ENCODE results near the gene RNASE12. TPM values are rescaled to one million over a fixed set of nuclear protein-coding genes. Genes with fewer than 3 reads are reported as not detected.
"Not testable (repeated sequence)": the region's sequence is repeated elsewhere in the genome, so short reads cannot be mapped to it uniquely, and the experiment has no call there.

Gene RNASE12
- total RNA-seq, 1 donor from 2014 or later, result not detected

DNA sequence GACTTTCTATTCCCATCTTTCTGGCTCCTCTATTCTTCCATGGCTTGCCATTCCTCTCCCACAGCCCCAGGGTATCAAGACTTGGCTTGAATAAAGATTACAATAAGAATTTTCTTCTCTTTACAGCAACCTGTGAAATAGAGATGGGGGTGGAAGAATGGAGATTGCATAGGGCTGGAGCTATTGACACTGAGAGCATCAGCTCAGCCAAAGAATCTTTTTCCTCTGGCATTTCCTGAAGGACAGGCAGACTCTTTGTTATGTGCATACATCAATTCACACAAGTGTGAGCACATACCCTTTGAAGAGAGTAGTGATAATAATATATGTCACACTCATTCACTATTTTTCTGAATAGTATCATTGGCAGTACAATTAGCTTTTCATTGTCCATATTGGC is 8.0 kb downstream of the RNASE12 start:
- Mint-ChIP-seq H3K36me3 (ENCODE audit: low read depth, unreplicated experiment) (no peaks in the 10 kb centered on the region), H3K4me1 (ENCODE audit: unreplicated experiment) (peaks cover 23% of the 10 kb centered on the region), H3K27me3 (ENCODE audit: unreplicated experiment) (no peaks in the 10 kb centered on the region), H3K27ac (ENCODE audit: unreplicated experiment) (no peak overlapping the region), H3K9me3 (ENCODE audit: unreplicated experiment) (no peaks in the 10 kb centered on the region), H3K4me3 (ENCODE audit: unreplicated experiment) (no peak overlapping the region)
- TF ChIP-seq, protein P1, sequence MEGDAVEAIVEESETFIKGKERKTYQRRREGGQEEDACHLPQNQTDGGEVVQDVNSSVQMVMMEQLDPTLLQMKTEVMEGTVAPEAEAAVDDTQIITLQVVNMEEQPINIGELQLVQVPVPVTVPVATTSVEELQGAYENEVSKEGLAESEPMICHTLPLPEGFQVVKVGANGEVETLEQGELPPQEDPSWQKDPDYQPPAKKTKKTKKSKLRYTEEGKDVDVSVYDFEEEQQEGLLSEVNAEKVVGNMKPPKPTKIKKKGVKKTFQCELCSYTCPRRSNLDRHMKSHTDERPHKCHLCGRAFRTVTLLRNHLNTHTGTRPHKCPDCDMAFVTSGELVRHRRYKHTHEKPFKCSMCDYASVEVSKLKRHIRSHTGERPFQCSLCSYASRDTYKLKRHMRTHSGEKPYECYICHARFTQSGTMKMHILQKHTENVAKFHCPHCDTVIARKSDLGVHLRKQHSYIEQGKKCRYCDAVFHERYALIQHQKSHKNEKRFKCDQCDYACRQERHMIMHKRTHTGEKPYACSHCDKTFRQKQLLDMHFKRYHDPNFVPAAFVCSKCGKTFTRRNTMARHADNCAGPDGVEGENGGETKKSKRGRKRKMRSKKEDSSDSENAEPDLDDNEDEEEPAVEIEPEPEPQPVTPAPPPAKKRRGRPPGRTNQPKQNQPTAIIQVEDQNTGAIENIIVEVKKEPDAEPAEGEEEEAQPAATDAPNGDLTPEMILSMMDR (IDR thresholded peaks at IDR 0.05; ENCODE audit: unreplicated experiment), result no peak
- no peak for DNase-seq (ENCODE audit: low spot score)

DNA sequence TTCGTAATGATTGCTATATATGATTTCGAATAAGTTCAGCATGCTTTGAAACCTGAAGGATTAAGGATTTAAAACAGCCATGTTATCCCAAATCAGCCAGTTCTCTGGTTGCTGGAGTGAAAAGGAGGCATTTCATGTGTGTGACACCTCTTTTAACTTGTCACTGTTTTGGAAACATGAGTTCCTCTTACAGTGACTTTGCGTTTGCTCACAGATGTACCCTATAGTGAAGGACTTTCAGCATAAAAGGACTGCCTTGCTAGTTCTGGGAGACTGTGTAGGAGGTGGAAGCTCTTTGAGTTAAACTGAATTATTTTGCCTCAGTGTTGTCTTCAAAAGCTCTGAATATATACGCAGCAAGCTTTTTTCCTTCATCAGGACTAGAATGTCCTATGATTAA is 10.9 kb downstream of the RNASE12 start:
- Mint-ChIP-seq H3K4me1 (ENCODE audit: unreplicated experiment) (peaks cover 17% of the 10 kb centered on the region), H3K27me3 (ENCODE audit: unreplicated experiment) (no peaks in the 10 kb centered on the region), H3K4me3 (ENCODE audit: unreplicated experiment) (no peak overlapping the region), H3K9me3 (ENCODE audit: unreplicated experiment) (no peaks in the 10 kb centered on the region), H3K36me3 (ENCODE audit: low read depth, unreplicated experiment) (no peaks in the 10 kb centered on the region), H3K27ac (ENCODE audit: unreplicated experiment) (no peak overlapping the region)
- DNase-seq (ENCODE audit: low spot score), result no peak
- TF ChIP-seq, protein P1 (IDR thresholded peaks at IDR 0.05; ENCODE audit: unreplicated experiment), result no peak

DNA sequence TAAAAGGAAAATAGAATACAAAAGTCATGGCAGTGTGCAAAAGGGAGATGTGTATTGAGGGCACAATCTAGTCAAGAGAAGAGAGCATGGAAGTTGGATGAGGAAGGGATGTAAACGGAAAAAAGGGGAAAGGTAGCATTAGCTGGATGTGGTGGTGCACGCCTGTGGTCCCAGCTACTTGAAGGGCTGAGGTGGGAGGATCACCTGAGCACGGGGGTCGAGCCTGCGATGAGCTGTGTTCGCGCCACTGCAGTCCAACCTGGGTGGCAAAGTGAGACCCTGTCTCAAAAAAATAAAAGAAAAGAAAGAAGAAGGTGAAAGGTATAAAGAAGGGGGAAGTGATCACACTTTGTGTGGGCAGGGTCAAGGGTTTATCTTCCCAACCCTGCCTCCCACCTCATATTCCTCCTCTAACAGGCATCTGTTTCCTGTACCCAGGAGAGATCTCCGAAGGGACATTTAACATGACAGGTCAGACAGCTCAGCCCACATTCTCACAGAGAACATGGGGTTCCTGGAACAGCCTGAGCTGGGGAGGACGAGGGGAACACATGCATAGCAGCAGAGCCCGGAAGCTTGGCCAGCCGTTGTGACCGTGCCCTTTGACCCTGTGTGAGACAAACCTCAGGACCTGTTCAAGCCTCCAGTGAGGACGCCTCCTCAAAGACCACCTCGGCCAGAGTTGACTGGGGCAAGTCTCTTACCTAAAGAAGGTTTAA is 12.2 kb downstream of the RNASE12 start:
- Mint-ChIP-seq H3K36me3 (ENCODE audit: low read depth, unreplicated experiment) (no peaks in the 10 kb centered on the region), H3K27me3 (ENCODE audit: unreplicated experiment) (no peaks in the 10 kb centered on the region), H3K4me3 (ENCODE audit: unreplicated experiment) (no peak overlapping the region), H3K9me3 (ENCODE audit: unreplicated experiment) (no peaks in the 10 kb centered on the region), H3K27ac (ENCODE audit: unreplicated experiment) (no peak overlapping the region), H3K4me1 (ENCODE audit: unreplicated experiment) (peaks cover 17% of the 10 kb centered on the region)
- no peak for DNase-seq (ENCODE audit: low spot score)
- TF ChIP-seq, protein P1 (IDR thresholded peaks at IDR 0.05; ENCODE audit: unreplicated experiment), result no peak

DNA sequence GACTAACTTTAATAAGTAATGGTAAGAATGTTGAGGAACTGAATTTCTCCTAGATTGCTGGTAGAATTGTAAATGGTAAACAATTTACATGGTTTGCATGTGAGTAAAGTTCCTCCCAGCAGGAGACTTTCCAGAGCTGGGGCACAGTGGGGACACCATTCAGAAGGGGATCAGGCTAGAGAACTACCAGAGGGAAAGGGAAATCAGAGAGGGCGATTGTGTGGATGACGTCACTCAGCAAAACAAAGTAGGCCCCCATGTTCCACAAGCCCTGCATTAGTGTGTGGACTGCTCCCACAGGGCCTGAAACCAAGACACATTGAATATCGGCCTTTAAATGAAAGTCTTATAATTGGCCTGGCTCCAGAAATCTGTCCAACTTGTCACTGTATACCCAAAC is 12.9 kb downstream of the RNASE12 start:
- no peak for DNase-seq (ENCODE audit: low spot score)
- Mint-ChIP-seq H3K9me3 (ENCODE audit: unreplicated experiment) (no peaks in the 10 kb centered on the region), H3K4me1 (ENCODE audit: unreplicated experiment) (peaks cover 14% of the 10 kb centered on the region), H3K27me3 (ENCODE audit: unreplicated experiment) (no peaks in the 10 kb centered on the region), H3K4me3 (ENCODE audit: unreplicated experiment) (no peak overlapping the region), H3K36me3 (ENCODE audit: low read depth, unreplicated experiment) (no peaks in the 10 kb centered on the region), H3K27ac (ENCODE audit: unreplicated experiment) (no peak overlapping the region)
- TF ChIP-seq, protein P1 (IDR thresholded peaks at IDR 0.05; ENCODE audit: unreplicated experiment), result no peak

DNA sequence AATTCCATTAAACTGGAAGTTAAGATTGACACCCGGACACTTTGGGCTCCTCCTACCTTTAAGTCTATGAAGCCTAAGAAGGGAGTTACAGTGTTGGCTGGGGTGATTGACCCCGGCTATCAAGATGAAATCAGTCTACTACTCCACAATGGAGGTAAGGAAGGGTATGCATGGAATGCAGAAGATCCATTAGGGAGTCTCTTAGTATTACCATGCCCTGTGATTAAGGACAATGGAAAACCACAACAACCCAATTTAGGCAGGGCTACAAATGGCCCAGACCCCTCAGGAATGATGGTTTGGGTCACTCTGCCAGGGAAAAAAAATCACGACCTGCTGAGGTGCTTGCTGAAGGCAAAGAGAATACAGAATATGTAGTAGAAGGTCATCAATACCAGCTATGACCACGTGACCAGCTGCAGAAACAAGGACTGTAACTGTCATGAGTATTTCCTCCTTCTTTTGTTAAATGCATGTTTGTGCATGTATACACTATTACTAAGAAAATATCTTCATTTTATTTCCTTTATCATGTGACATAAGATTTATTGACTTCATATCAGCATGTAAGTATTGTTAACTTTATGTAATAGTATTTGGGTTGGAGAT is 18.7 kb downstream of the RNASE12 start:
- DNase-seq (ENCODE audit: low spot score); H3K4me3 Mint-ChIP-seq (ENCODE audit: unreplicated experiment); H3K27me3 Mint-ChIP-seq (ENCODE audit: unreplicated experiment); H3K9me3 Mint-ChIP-seq (ENCODE audit: unreplicated experiment); H3K36me3 Mint-ChIP-seq (ENCODE audit: low read depth, unreplicated experiment); H3K4me1 Mint-ChIP-seq (ENCODE audit: unreplicated experiment); H3K27ac Mint-ChIP-seq (ENCODE audit: unreplicated experiment): not testable (repeated sequence)

DNA sequence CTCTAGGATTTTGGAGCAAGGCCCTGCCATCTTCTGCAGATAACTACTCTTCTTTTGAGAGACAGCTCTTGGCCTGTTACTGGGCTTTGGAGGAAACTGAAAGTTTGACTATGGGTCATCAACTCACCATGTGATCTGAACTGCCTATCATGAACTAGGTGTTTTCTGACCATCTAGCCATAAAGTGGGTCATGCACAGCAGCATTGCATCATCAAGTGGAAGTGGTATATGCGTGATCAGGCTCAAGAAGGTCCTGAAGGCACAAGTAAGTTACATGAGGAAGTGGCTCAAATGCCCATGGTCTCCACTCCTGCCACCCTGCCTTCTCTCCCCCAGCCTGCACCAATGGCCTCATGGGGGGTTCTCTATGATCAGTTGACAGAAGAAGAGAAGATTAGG is 20.5 kb downstream of the RNASE12 start:
- not testable (repeated sequence) for H3K36me3 Mint-ChIP-seq (ENCODE audit: low read depth, unreplicated experiment); H3K4me3 Mint-ChIP-seq (ENCODE audit: unreplicated experiment); H3K27me3 Mint-ChIP-seq (ENCODE audit: unreplicated experiment); H3K4me1 Mint-ChIP-seq (ENCODE audit: unreplicated experiment); DNase-seq (ENCODE audit: low spot score); H3K27ac Mint-ChIP-seq (ENCODE audit: unreplicated experiment); H3K9me3 Mint-ChIP-seq (ENCODE audit: unreplicated experiment)

DNA sequence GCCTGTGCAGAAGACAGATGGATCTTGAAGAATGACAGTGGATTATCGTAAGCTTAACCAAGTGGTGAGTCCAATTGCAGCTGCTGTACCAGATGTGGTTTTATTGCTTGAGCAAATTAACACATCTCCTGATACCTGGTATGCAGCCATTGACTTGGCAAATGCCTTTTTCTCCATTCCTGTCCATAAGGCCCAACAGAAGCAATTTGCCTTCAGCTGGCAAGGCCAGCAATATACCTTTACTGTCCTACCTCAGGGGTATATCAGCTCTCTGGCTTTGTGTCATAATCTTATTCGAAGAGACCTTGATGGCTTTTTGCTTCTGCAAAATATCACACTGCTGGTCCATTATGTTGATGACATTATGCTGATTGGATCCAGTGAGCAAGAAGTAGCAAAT is 21.3 kb downstream of the RNASE12 start:
- H3K36me3 Mint-ChIP-seq (ENCODE audit: low read depth, unreplicated experiment); H3K4me1 Mint-ChIP-seq (ENCODE audit: unreplicated experiment); H3K27ac Mint-ChIP-seq (ENCODE audit: unreplicated experiment); H3K27me3 Mint-ChIP-seq (ENCODE audit: unreplicated experiment); DNase-seq (ENCODE audit: low spot score); H3K4me3 Mint-ChIP-seq (ENCODE audit: unreplicated experiment); H3K9me3 Mint-ChIP-seq (ENCODE audit: unreplicated experiment): not testable (repeated sequence)

Measured in endothelial cell (in vitro differentiated cells).